HG03571 (cell line): ENCODE results near the gene VAV2.

ENCODE experiments used
- ATAC-seq: cut with Tn5 transposase; IDR thresholded peaks from one replicate; pipeline ENCODE4 v1.9.1; 2021; ENCODE audit not compliant: unreplicated experiment

Gene VAV2

GRCh38 chr9:133894377-133895321, 97.5 kb downstream of the VAV2 start:
- ATAC-seq = no peak

DNA sequence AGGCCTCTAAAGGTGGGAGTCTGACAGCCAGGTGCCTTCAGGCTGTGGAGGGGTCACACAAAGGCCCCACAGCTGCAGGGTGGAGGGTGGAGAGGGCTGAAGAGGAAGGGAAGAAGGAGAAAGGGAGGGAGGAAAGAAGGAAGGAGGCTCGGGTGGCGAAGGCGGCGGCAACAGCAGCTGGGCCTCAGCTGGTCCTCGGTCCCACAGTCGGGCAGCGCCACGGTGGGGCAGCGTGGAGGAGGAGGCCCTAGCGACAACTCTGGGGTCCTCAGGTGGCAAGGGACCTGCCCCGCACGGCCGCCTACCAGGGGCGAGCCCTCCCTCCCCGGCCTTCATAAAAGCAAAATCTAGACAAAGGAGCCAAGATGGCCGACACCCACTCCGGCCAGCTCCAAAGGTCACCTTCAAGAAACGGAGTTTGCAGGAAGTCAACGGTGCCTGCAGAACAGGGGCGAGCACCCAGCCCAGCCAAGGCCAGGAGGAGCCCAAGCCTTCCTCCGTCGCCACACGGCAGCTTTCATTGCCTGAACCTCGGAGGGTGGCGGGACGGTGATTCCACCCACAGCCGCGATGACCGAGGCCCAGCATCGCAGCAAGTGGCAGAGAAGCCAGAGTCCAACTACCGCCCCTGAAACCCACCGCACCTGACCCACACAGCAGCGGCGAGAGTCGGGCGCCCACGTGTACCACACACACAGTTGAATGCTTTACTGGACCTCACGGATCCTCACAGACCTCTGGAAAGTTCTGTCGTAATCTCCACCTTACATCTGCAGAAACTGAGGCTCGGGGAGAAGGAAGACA, 98.7 kb downstream of the VAV2 start:
- ATAC-seq = no peak

GRCh38 chr9:133892193-133892920, 99.8 kb downstream of the VAV2 start:
- no peak for ATAC-seq

DNA sequence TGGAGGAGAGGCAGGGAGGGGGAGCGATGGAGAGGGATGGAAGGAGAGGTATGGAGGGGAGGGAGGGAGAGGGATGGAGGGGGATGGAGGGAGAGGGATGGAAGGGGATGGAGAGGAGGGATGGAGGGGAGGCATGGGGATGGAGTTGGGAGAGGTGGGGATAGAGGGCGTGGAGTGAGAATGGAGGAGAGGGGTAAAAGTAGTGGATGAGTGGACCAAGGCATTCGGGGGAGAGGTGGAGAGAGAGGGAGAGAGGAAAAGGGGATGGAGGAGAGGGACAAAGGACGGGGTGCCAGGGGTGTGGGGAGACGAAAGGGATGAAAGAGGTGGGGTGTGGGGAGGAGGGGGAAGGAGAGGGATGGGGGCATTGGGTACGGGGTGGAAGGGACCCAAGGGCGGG, 100.4 kb downstream of the VAV2 start:
- ATAC-seq = no peak

- ATAC-seq = no peak
Measured at GRCh38 chr9:133890583-133890982, 101.5 kb downstream of the VAV2 start.

- ATAC-seq = no peak
Measured at GRCh38 chr9:133889584-133890301, 102.4 kb downstream of the VAV2 start.

DNA sequence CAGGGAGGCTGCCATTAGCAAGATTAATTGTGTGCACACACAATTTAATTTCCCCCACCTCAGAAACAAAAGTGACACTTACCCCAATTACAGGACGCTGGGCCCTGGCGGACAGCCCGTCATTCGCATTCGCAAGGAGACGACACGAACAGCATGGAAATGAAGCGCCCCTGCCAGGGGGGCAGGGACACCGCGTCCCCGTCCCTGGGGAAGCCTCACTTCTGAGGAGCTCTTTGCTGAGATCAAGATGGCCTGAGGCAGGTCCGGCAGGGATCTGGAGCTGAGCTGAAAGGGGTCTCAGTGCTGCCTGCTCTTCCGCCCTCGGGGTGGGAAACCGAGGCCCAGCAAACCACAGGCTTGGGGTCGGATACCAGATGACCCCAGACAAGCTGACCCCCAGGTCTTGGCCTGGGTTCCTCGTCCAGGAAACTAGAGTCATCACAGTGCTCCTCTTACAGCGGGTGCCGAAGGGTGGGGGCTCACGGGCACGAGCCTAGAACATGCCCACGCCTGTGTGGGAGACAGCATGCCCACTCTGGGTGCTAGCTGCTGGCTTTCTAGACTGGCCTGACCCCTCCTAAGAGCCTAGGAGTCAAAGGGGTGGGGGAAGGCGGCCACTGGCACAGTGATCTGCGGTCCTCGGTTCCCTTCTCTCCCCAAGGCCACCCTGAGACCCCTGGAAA, 103.2 kb downstream of the VAV2 start:
- no peak for ATAC-seq

- no peak for ATAC-seq
Measured at GRCh38 chr9:133888048-133888808, 103.9 kb downstream of the VAV2 start.

DNA sequence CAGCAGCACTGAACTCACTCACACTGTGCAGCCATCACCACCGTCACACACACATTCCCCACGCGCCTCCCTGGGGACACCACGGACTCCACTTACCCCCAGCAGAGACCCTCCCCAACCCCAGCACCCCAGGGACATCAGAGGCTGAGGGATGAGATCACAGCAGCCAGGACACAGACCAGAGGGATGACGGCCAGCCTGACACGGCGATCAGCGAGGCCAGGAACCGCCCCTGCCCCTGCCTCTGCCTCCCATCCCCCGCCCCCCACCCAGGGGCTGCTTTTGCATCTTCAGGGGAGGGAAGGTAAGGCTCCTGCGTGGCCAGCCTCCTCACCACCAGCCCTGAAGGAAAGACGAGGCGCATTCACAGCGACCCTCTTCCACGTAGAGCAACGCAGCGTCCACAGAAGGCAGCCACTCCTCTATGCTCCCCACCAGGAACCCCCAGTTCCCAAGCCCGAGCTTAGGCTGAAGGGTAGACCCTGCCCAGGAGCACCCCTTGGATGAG, 104.5 kb downstream of the VAV2 start:
- no peak for ATAC-seq

- ATAC-seq = no peak
Measured at GRCh38 chr9:133886563-133887501, 105.3 kb downstream of the VAV2 start.

DNA sequence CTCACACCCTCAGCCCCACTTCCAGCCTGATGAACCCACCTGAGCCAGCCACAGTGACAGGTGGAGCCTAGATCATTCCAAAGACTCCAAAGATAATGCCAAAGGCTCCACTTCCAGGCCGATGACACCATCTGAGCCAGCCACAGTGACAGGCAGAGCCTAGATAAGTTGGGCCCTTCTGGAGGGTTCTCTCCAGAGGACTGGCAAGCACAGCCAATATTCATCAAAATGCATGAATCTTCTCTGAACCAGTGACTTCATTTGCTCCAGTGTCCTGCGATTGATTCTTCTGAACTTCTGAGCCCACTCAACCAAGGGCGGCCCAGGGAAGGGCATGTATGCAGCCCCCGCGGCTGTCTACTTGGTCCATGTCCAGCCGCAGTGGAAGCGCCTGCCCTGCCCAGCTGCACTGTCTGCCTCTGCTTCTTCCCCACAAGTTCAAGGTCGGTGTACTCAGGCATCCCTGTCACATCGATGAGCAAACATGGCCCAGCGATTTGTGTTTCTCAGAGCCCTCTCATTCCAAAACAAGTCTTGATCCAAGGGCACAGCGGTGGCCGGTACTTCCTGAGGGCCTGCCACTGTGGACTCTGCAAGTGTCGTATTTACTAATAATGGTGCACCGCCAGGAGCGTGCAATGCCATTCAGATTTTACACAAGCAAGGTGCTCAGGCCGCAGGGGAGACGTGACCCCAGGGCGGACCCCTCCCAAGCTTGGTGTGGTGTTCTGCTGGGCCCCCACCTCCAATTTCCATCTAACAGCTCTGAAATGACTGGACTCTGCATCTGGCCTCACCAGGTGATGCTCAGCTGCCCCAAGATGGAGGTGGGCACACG, 107.0 kb downstream of the VAV2 start:
- ATAC-seq = no peak

DNA sequence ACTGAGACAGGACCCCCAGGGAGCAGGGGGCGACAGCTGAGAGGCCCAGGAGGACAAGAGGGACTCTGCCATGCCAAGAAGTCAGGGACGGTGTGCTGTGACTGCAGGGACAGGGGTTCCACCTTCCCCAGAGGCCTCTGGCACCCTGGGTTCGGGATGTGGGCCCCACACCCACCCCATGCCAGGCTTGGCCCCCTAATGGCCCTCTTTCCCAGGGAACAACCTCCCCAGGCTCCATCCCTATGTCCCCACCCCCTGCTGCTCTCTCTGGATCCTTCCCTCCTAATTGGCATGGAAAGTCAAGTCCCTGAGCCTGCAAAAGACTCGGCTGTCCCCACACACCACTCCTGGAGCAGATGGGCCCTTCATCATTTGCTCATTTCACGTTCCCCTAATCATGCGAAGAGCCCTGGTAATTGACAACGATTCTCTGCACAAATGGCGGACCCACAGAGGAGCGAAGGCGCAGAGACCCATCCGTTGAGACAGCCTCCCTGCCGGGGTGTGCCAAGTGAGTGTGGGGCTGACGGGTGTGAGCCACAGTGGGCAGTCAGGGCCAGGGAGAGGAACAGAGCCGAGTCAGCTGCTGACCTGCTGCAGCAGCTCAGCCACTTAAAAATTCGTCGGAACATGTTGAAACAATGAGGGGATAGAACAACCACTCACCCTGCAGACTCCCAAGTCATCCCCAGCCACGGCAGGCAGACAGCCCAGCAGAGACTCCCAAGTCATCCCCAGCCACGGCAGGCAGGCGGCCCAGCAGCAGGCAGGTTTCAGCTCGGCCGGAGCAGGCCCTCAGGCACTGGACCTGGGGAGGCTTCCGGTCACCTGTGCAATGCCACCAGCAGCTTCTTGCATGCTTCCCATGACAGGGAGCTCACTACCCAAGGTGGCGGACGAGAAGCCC, 109.0 kb downstream of the VAV2 start:
- no peak for ATAC-seq

GRCh38 chr9:133881671-133882381, 110.3 kb downstream of the VAV2 start:
- no peak for ATAC-seq

- no peak for ATAC-seq
Measured at GRCh38 chr9:133880851-133881661, 111.1 kb downstream of the VAV2 start.

DNA sequence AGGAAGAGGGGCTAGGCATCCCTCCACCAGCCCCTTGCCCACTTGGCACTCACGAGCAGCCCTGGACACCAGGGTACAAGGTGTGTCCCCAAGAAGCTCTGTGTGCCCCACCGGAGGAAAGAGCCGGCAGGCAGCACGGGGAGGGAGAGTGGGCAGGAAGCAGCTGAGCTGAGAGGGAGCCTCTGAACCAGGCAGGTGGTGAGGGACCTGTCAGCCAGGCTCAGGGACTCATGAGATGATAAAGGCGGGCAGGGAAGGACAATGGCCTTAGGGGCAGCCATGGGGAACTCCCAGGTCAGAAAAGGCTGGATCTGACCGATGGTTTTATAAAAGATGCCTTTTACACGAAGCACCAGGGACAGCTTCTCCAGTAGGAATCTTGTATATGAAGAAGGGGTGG, 112.0 kb downstream of the VAV2 start:
- ATAC-seq = no peak
